ENCODE results near the gene SIN3B.
"Not testable (repeated sequence)": the region's sequence is repeated elsewhere in the genome, so short reads cannot be mapped to it uniquely, and the experiment has no call there.

SIN3B gene

GRCh38 chr19:16861011-16861410 is 31.8 kb downstream of the SIN3B start:
- in situ Hi-C loops (cut with HindIII; ENCODE audit: low sequenced_read_pairs): loop anchor here (10.0 kb wide), 1 partner anchor 126 kb away; no protein-coding TSS in a partner anchor

GRCh38 chr19:16861834-16862233 is 32.6 kb downstream of the SIN3B start:
- in situ Hi-C loops (cut with HindIII; ENCODE audit: low sequenced_read_pairs): loop anchor here (10.0 kb wide), 1 partner anchor 127 kb away; no protein-coding TSS in a partner anchor

- in situ Hi-C loops (cut with HindIII; ENCODE audit: low sequenced_read_pairs): loop anchor here (10.0 kb wide), 1 partner anchor 128 kb away; no protein-coding TSS in a partner anchor
Observed at GRCh38 chr19:16862826-16863415, 33.7 kb downstream of the SIN3B start.

GRCh38 chr19:16867211-16867610 is 38.0 kb downstream of the SIN3B start:
- in situ Hi-C loops (cut with HindIII; ENCODE audit: low sequenced_read_pairs): loop anchor here (10.0 kb wide), 1 partner anchor 132 kb away; no protein-coding TSS in a partner anchor

- in situ Hi-C loops (cut with HindIII; ENCODE audit: low sequenced_read_pairs): loop anchor here (10.0 kb wide), 1 partner anchor 134 kb away; no protein-coding TSS in a partner anchor
Observed at GRCh38 chr19:16868423-16869130, 39.4 kb downstream of the SIN3B start.

- in situ Hi-C loops (cut with HindIII; ENCODE audit: low sequenced_read_pairs): loop anchor here (10.0 kb wide), 1 partner anchor 135 kb away; no protein-coding TSS in a partner anchor
Observed at GRCh38 chr19:16869331-16869972, 40.3 kb downstream of the SIN3B start.

- in situ Hi-C loops (cut with HindIII; ENCODE audit: low sequenced_read_pairs): no loop called here
Observed at GRCh38 chr19:16871871-16872270, 42.7 kb downstream of the SIN3B start.

GRCh38 chr19:16872728-16873127 is 43.5 kb downstream of the SIN3B start:
- in situ Hi-C loops (cut with HindIII; ENCODE audit: low sequenced_read_pairs): no loop called here

- in situ Hi-C loops (cut with HindIII; ENCODE audit: low sequenced_read_pairs): no loop called here
Observed at GRCh38 chr19:16873594-16873993, 44.4 kb downstream of the SIN3B start.

- in situ Hi-C loops (cut with HindIII; ENCODE audit: low sequenced_read_pairs): no loop called here
Observed at GRCh38 chr19:16874250-16874977, 45.2 kb downstream of the SIN3B start.

GRCh38 chr19:16874978-16875299 is 45.7 kb downstream of the SIN3B start:
- in situ Hi-C loops (cut with HindIII; ENCODE audit: low sequenced_read_pairs): not testable (repeated sequence)

GRCh38 chr19:16875584-16876555 is 46.7 kb downstream of the SIN3B start:
- in situ Hi-C loops (cut with HindIII; ENCODE audit: low sequenced_read_pairs): no loop called here

- in situ Hi-C loops (cut with HindIII; ENCODE audit: low sequenced_read_pairs): no loop called here
Observed at GRCh38 chr19:16876904-16877361, 47.7 kb downstream of the SIN3B start.

- in situ Hi-C loops (cut with HindIII; ENCODE audit: low sequenced_read_pairs): no loop called here
Observed at GRCh38 chr19:16877581-16877980, 48.4 kb downstream of the SIN3B start.

- in situ Hi-C loops (cut with HindIII; ENCODE audit: low sequenced_read_pairs): no loop called here
Observed at GRCh38 chr19:16878181-16878965, 49.2 kb downstream of the SIN3B start.

- in situ Hi-C loops (cut with HindIII; ENCODE audit: low sequenced_read_pairs): loop anchor here (5.0 kb wide), 1 partner anchor 59 kb away; no protein-coding TSS in a partner anchor
Observed at GRCh38 chr19:16880884-16881554, 51.8 kb downstream of the SIN3B start.

GRCh38 chr19:16882146-16882545 is 52.9 kb downstream of the SIN3B start:
- in situ Hi-C loops (cut with HindIII; ENCODE audit: low sequenced_read_pairs): loop anchor here (5.0 kb wide), 1 partner anchor 60 kb away; no protein-coding TSS in a partner anchor

GRCh38 chr19:16883522-16883921 is 54.3 kb downstream of the SIN3B start:
- in situ Hi-C loops (cut with HindIII; ENCODE audit: low sequenced_read_pairs): loop anchor here (5.0 kb wide), 1 partner anchor 61 kb away; no protein-coding TSS in a partner anchor

Data from endothelial cell of hepatic sinusoid (primary cell).